Endometrial microvascular endothelial cells (primary cell): ENCODE measurements around the gene GLIS1. TPM values are rescaled to one million over a fixed set of nuclear protein-coding genes. Genes with fewer than 3 reads are reported as not detected.

Experiments
- in situ Hi-C: cut with HindIII; loops from 2 replicates; pipeline ENCODE4 v1.10.0; 2017; ENCODE audit warnings: low sequenced_read_pairs, low pct_unique_long_range_greater_than_20kb; ENCODE audit errors: inconsistent ontology term
- total RNA-seq: library from RNA; depleted of rRNA; stranded (reverse); fragments of >200 nt; gene quantifications from one replicate; pipeline ENCODE4 v1.2.3, GENCODE V29; 2015; ENCODE audit errors: inconsistent ontology term

Gene GLIS1
- total RNA-seq, 1 donor from 2014 or later, result not detected

- in situ Hi-C loops, result no loop called here
These were observed 507 bp downstream of the GLIS1 start for GRCh38 chr1:53738205-53739108.

GRCh38 chr1:53737648-53738204, 1.2 kb downstream of the GLIS1 start:
- in situ Hi-C loops, result no loop called here

- in situ Hi-C loops, result no loop called here
These were observed 2.7 kb downstream of the GLIS1 start for GRCh38 chr1:53736290-53736689.

- in situ Hi-C loops, result no loop called here
These were observed 3.3 kb downstream of the GLIS1 start for GRCh38 chr1:53735681-53736080.

- in situ Hi-C loops, result no loop called here
These were observed 3.7 kb downstream of the GLIS1 start for GRCh38 chr1:53735261-53735660.

- in situ Hi-C loops, result no loop called here
These were observed 4.2 kb downstream of the GLIS1 start for GRCh38 chr1:53734650-53735211.

GRCh38 chr1:53733975-53734649, 4.9 kb downstream of the GLIS1 start:
- in situ Hi-C loops, result no loop called here

- in situ Hi-C loops, result no loop called here
These were observed 5.5 kb downstream of the GLIS1 start for GRCh38 chr1:53733447-53733931.

GRCh38 chr1:53732912-53733317, 6.0 kb downstream of the GLIS1 start:
- in situ Hi-C loops, result no loop called here

- in situ Hi-C loops, result no loop called here
These were observed 6.6 kb downstream of the GLIS1 start for GRCh38 chr1:53732409-53732808.

GRCh38 chr1:53731779-53732305, 7.1 kb downstream of the GLIS1 start:
- in situ Hi-C loops, result no loop called here

- in situ Hi-C loops, result no loop called here
These were observed 7.8 kb downstream of the GLIS1 start for GRCh38 chr1:53731043-53731600.

GRCh38 chr1:53730224-53730865, 8.6 kb downstream of the GLIS1 start:
- in situ Hi-C loops, result no loop called here

GRCh38 chr1:53729456-53730223, 9.3 kb downstream of the GLIS1 start:
- in situ Hi-C loops, result no loop called here

- in situ Hi-C loops, result no loop called here
These were observed 10.1 kb downstream of the GLIS1 start for GRCh38 chr1:53728702-53729455.

GRCh38 chr1:53728196-53728595, 10.8 kb downstream of the GLIS1 start:
- in situ Hi-C loops, result no loop called here

GRCh38 chr1:53727461-53728092, 11.4 kb downstream of the GLIS1 start:
- in situ Hi-C loops, result no loop called here
